T-cell (primary cell): Measurements from ENCODE around the gene BRD1. TPM values are rescaled to one million over a fixed set of nuclear protein-coding genes. Genes with fewer than 3 reads are reported as not detected.
A peak's percentile ranks its signal among the peaks of the same experiment; 100 is the strongest.

ENCODE experiments used
- ATAC-seq, 4 experiments: fragments of 200-7000 bp in 3 of 4; fragments of 150-1000 bp in 1 of 4; cut with Tn5 transposase; replicated peaks in 1 of 4; 1 replicate in 3 of 4; 2 replicates in 1 of 4; pipeline ENCODE4 v1.10.0; 2021; ENCODE audit warnings: moderate library complexity in 3 of 4, mild to moderate bottlenecking in 2 of 4, moderate number of reproducible peaks in 1 of 4
- CTCF ChIA-PET, 2 donors: fragments of 300-600 bp; sonication (Branson Sonifier 250); formaldehyde crosslinking; loops; one replicate each; lab custom pipeline; 2022; ENCODE audit warnings: antibody characterized with exemption in 2 of 2; lab: Charles Lee
- POLR2A ChIA-PET, 2 donors: fragments of 300-600 bp; sonication (Branson Sonifier 250); formaldehyde crosslinking; loops; one replicate each; lab custom pipeline; 2022; ENCODE audit warnings: antibody characterized with exemption in 2 of 2; lab: Charles Lee
- DNase-seq, 35 experiments: peaks; one replicate each; pipeline versions ENCODE4 v3.0.0 to v3.0.0-alpha.2; 2013 to 2023
- H3K27ac ChIP-seq: one replicate; pipeline ENCODE4 v1.5.1; 2013; ENCODE audit warnings: low read length
- H3K27me3 ChIP-seq, 2 experiments: replicated peaks in 1 of 2; 1 replicate in 1 of 2; 2 replicates in 1 of 2; pipeline versions ENCODE4 v1.6.1 to v1.7.0; 2013; ENCODE audit warnings: low read length in 1 of 2, mixed read lengths in 1 of 2; ENCODE audit not compliant: control insufficient read depth in 2 of 2, insufficient read depth in 2 of 2; ENCODE audit errors: extremely low read depth in 1 of 2
- H3K36me3 ChIP-seq, 2 donors: 1 replicate in 1 of 2; 2 replicates in 1 of 2; pipeline versions ENCODE4 v1.6.1 to v1.7.0; 2013; ENCODE audit warnings: low read length in 1 of 2; ENCODE audit not compliant: control insufficient read depth in 2 of 2, insufficient read depth in 1 of 2; ENCODE audit errors: extremely low read depth in 1 of 2
- H3K4me1 ChIP-seq, 2 experiments: 1 replicate in 1 of 2; 2 replicates in 1 of 2; pipeline versions ENCODE4 v1.6.1 to v1.7.0; 2013; ENCODE audit warnings: low read length in 2 of 2, mixed read lengths in 1 of 2; ENCODE audit not compliant: insufficient read depth in 2 of 2, control insufficient read depth in 1 of 2; ENCODE audit errors: extremely low read depth in 1 of 2
- H3K4me3 ChIP-seq, 2 donors: 1 replicate in 1 of 2; 2 replicates in 1 of 2; pipeline versions ENCODE4 v1.5.1 to v1.7.0; 2013; ENCODE audit warnings: mild to moderate bottlenecking in 2 of 2, low read length in 1 of 2, moderate library complexity in 1 of 2; ENCODE audit not compliant: control insufficient read depth in 1 of 2; ENCODE audit errors: extremely low read depth in 1 of 2
- H3K9me3 ChIP-seq: 2 replicates; pipeline ENCODE4 v1.7.0; 2013
- H3K27ac Mint-ChIP-seq, 2 donors: one replicate each; pipeline ENCODE4 v1.8.0; 2020 to 2021; ENCODE audit warnings: mild to moderate bottlenecking in 2 of 2, mixed read lengths in 2 of 2
- H3K27me3 Mint-ChIP-seq, 2 donors: one replicate each; pipeline ENCODE4 v1.8.0; 2021 to 2022; ENCODE audit warnings: mixed read lengths in 2 of 2
- H3K36me3 Mint-ChIP-seq: one replicate; pipeline ENCODE4 v1.8.0; 2021; ENCODE audit warnings: mixed read lengths
- H3K4me1 Mint-ChIP-seq, 3 donors: one replicate each; pipeline ENCODE4 v1.8.0; 2020 to 2022; ENCODE audit warnings: mixed read lengths in 3 of 3, mild to moderate bottlenecking in 1 of 3
- H3K4me3 Mint-ChIP-seq, 3 donors: one replicate each; pipeline ENCODE4 v1.8.0; 2020 to 2022; ENCODE audit warnings: mild to moderate bottlenecking in 3 of 3, mixed read lengths in 3 of 3, moderate library complexity in 3 of 3
- H3K9me3 Mint-ChIP-seq, 3 donors: one replicate each; pipeline ENCODE4 v1.8.0; 2020 to 2022; ENCODE audit warnings: mixed read lengths in 3 of 3
- WGBS: methylation state at CpG from one replicate; pipeline ENCODE4 v1.1.5; 2013; ENCODE audit warnings: missing lambda C conversion rate; ENCODE audit not compliant: insufficient coverage; 5-methylcytosine and 5-hydroxymethylcytosine counted together
- total RNA-seq, 35 experiments: library from RNA in 6 of 35; stranded (reverse) in 6 of 35; fragments of 120-200 nt in 1 of 35; gene quantifications; one replicate each; pipeline versions ENCODE4 v1.2.1 to v1.2.4 and lab custom pipeline; 2013 to 2026

BRD1 gene
- total RNA-seq, 5 donors from 2014 or later (not counting 1 experiment from before 2014, with no cell fraction given): 86.4 to 140 (median 92.9) TPM

GRCh38 chr22:49814856-49815255, 12.8 kb downstream of the BRD1 start:
- Mint-ChIP-seq H3K4me3 (no peak overlapping the region), H3K27me3 (no peaks in the 10 kb centered on the region), H3K27ac (peak overlapping the region in 1 of 2 donors; percentile 66), H3K9me3 (no peaks in the 10 kb centered on the region), H3K36me3 (peaks cover 21% of the 10 kb centered on the region), H3K4me1 (peaks cover 83 to 86% (median 84%) of the 10 kb centered on the region in 3 donors)
- Histone ChIP-seq H3K9me3 (no peaks in the 10 kb centered on the region), H3K27me3 (no peaks in the 10 kb centered on the region), H3K4me1 (peaks cover 6 to 71% of the 10 kb centered on the region in 2 experiments), H3K27ac (no peak overlapping the region), H3K4me3 (no peak overlapping the region), H3K36me3 (peaks cover 15 to 33% of the 10 kb centered on the region in 2 donors)
- CTCF ChIA-PET: no interaction called here
- POLR2A ChIA-PET: interaction anchor here in 1 of 2 donors (0.6 kb wide), 1 partner anchor 47 kb away, joined by 6 read pairs; no protein-coding TSS in a partner anchor
- no peak for ATAC-seq
- 80% methylated on average over 6 of the region's 8 CpGs for WGBS
- DNase-seq: no peak

DNA sequence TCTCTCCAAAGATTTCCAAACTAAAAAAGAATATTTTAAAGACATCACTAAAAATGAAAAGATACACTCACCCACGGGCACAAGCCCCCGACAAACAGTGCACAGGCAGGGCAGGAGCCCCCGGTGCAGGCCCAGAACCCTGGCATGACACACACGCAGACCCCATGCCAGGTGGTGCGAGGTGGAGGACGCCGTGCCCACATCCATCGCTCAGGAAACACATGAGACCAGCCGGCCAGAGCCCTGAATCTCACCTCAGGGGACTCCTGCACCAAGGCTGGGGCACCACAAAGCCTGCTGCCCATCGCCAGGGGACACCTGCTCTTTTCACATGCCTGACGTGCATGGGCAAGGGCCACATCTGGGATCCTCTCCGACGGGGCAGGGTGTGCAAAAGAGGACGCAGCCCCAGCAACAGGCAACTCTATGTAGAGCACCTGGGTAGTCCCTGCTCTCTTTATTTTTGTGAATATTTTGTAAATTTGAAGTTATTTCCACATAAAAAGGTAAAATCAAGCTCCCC, 13.4 kb downstream of the BRD1 start:
- H3K4me3 ChIP-seq: no peak overlapping the region
- 75% methylated on average over 11 of the region's 14 CpGs for WGBS
- ATAC-seq: no peak
- no peaks in the 10 kb centered on the region for H3K27me3 Mint-ChIP-seq
- H3K27ac Mint-ChIP-seq: peak overlapping the region in 1 of 2 donors; percentile 66
- no peak overlapping the region for H3K4me3 Mint-ChIP-seq
- peaks cover 21% of the 10 kb centered on the region for H3K36me3 Mint-ChIP-seq
- no peaks in the 10 kb centered on the region for H3K9me3 Mint-ChIP-seq
- H3K9me3 ChIP-seq: no peaks in the 10 kb centered on the region
- H3K36me3 ChIP-seq: peaks cover 15 to 32% of the 10 kb centered on the region in 2 donors
- peaks cover 6 to 71% of the 10 kb centered on the region in 2 experiments for H3K4me1 ChIP-seq
- no peak overlapping the region for H3K27ac ChIP-seq
- no peak for DNase-seq
- peaks cover 87% of the 10 kb centered on the region in 3 donors for H3K4me1 Mint-ChIP-seq
- no peaks in the 10 kb centered on the region for H3K27me3 ChIP-seq
- ChIA-PET POLR2A (no interaction called here), CTCF (no interaction called here)

GRCh38 chr22:49812838-49813237, 14.8 kb downstream of the BRD1 start:
- POLR2A ChIA-PET: interaction anchor here in 1 of 2 donors (0.6 kb wide), 1 partner anchor 17 kb away, joined by 6 read pairs; no protein-coding TSS in a partner anchor
- Histone ChIP-seq H3K27ac (no peak overlapping the region), H3K9me3 (no peaks in the 10 kb centered on the region), H3K27me3 (no peaks in the 10 kb centered on the region), H3K4me3 (no peak overlapping the region), H3K4me1 (peaks cover 7 to 79% of the 10 kb centered on the region in 2 experiments), H3K36me3 (peaks cover 15 to 23% of the 10 kb centered on the region in 2 donors)
- ATAC-seq: no peak
- H3K4me1 Mint-ChIP-seq: peaks cover 88 to 90% (median 90%) of the 10 kb centered on the region in 3 donors
- no peaks in the 10 kb centered on the region for H3K27me3 Mint-ChIP-seq
- H3K4me3 Mint-ChIP-seq: no peak overlapping the region
- H3K9me3 Mint-ChIP-seq: no peaks in the 10 kb centered on the region
- no peak for DNase-seq
- CTCF ChIA-PET: interaction anchor here in 1 of 2 donors (0.6 to 0.7 kb wide), 2 partner anchors 13 to 35 kb away, joined by 3 read pairs; no protein-coding TSS in a partner anchor
- H3K27ac Mint-ChIP-seq: peak overlapping the region in 1 of 2 donors; percentile 69
- 95% methylated on average over 9 of the region's 11 CpGs for WGBS
- peaks cover 21% of the 10 kb centered on the region for H3K36me3 Mint-ChIP-seq

- WGBS: 78% methylated on average over 9 of the region's 18 CpGs
- Mint-ChIP-seq H3K4me3 (peak overlapping the region in 1 of 3 donors; percentile 38), H3K9me3 (no peaks in the 10 kb centered on the region), H3K27ac (peak overlapping the region; percentile 74 to 88), H3K27me3 (no peaks in the 10 kb centered on the region), H3K4me1 (peaks cover 90% of the 10 kb centered on the region in 3 donors), H3K36me3 (peaks cover 15% of the 10 kb centered on the region)
- ChIA-PET CTCF (no interaction called here), POLR2A (no interaction called here)
- Histone ChIP-seq H3K4me1 (peaks cover 7 to 78% of the 10 kb centered on the region in 2 experiments), H3K27ac (no peak overlapping the region), H3K9me3 (no peaks in the 10 kb centered on the region), H3K4me3 (no peak overlapping the region), H3K27me3 (no peaks in the 10 kb centered on the region), H3K36me3 (peaks cover 15% of the 10 kb centered on the region in 2 donors)
- ATAC-seq: peak in 1 of 4 experiments; percentile 21
- no peak for DNase-seq
Measured at GRCh38 chr22:49811020-49811791, 16.5 kb downstream of the BRD1 start.

- Histone ChIP-seq H3K27ac (peak overlapping the region; percentile 22), H3K4me3 (no peak overlapping the region), H3K27me3 (no peaks in the 10 kb centered on the region), H3K4me1 (peaks cover 7 to 78% of the 10 kb centered on the region in 2 experiments), H3K36me3 (peaks cover 13 to 15% of the 10 kb centered on the region in 2 donors), H3K9me3 (no peaks in the 10 kb centered on the region)
- ChIA-PET POLR2A (no interaction called here), CTCF (no interaction called here)
- H3K27ac Mint-ChIP-seq: peak overlapping the region; percentile 74 to 88
- DNase-seq (no peak), ATAC-seq (no peak)
- 88% methylated on average over 4 of the region's 5 CpGs for WGBS
- H3K4me1 Mint-ChIP-seq: peaks cover 86 to 87% (median 86%) of the 10 kb centered on the region in 3 donors
- H3K4me3 Mint-ChIP-seq: peak overlapping the region in 1 of 3 donors; percentile 38
- H3K36me3 Mint-ChIP-seq: peaks cover 16% of the 10 kb centered on the region
- no peaks in the 10 kb centered on the region for H3K9me3 Mint-ChIP-seq
- no peaks in the 10 kb centered on the region for H3K27me3 Mint-ChIP-seq
Measured at GRCh38 chr22:49810363-49811019, 17.2 kb downstream of the BRD1 start.
